Astrocyte (in vitro differentiated cells and primary cell): ENCODE measurements around the gene PIGU.

Source experiments
- CTCF ChIP-seq: IDR thresholded peaks from 2 replicates; pipeline ENCODE4 v1.5.1; 2011; ENCODE audit warnings: low read depth, mild to moderate bottlenecking, inconsistent platforms, low read length, moderate library complexity; ENCODE audit not compliant: insufficient read depth
- EZH2 ChIP-seq: IDR thresholded peaks from 2 replicates; pipeline ENCODE4 v1.6.1; 2012; ENCODE audit warnings: mild to moderate bottlenecking, low read length, inconsistent platforms; ENCODE audit not compliant: insufficient read depth

GRCh38 chr20:34570859-34571306 lies 106.0 kb downstream of the PIGU start:
- no peak for TF ChIP-seq CTCF
- no peak for TF ChIP-seq EZH2
